K562 (cell line): Measurements from ENCODE around the gene TMPO. TPM values are rescaled to one million over a fixed set of nuclear protein-coding genes. Genes with fewer than 3 reads are reported as not detected.

Experiments
- ATAC-seq: fragments of 200-7000 bp; cut with Tn5 transposase; 3 replicates; pipeline ENCODE4 v1.9.1; 2020; ENCODE audit warnings: moderate library complexity
- BruUV-seq: library from RNA; stranded (reverse); fragments of 400-500 nt; replicated peaks from 2 replicates; lab custom pipeline; 2021; lab: Mats Ljungman, UMichigan
- CTCF ChIA-PET: fragments of 300-600 bp; formaldehyde crosslinking; extraction: SDS; loops from one replicate; lab custom pipeline; 2021; ENCODE audit warnings: low intra/inter-chr PET ratio; lab: Yijun Ruan, JAX
- POLR2A ChIA-PET: fragments of 300-600, 350-650 bp; sonication (Branson Sonifier 250); formaldehyde crosslinking; extraction: SDS; loops from one replicate; lab custom pipeline; 2021; ENCODE audit warnings: antibody characterized with exemption, inconsistent platforms; lab: Yijun Ruan, JAX
- DNase-seq, 4 experiments: peaks; one replicate each; pipeline versions ENCODE4 v3.0.0 to v3.0.0-alpha.2; 2011 to 2018; ENCODE audit warnings: low spot score in 3 of 4, mixed read lengths in 3 of 4; ENCODE audit errors: extremely low read depth in 1 of 4
- FAIRE-seq: peaks from 2 replicates; lab custom pipeline; 2011; peaks lifted over from hg19 to GRCh38; lab: Jason Lieb, UNC
- H2AFZ ChIP-seq: 2 replicates; pipeline ENCODE4 v1.6.0; 2011; ENCODE audit warnings: low read depth, low read length, control low read depth, inconsistent platforms
- H3K27ac ChIP-seq: fragments of 200-600 bp; 3 replicates; pipeline ENCODE4 v1.8.0; 2011; ENCODE audit warnings: low read depth, mild to moderate bottlenecking, control low read depth, inconsistent platforms, low read length, moderate library complexity, mixed read lengths; ENCODE audit errors: extremely low read depth
- H3K27me3 ChIP-seq, 2 experiments: fragments of 300-600 bp in 1 of 2; 2 replicates in 1 of 2; 3 replicates in 1 of 2; pipeline versions ENCODE4 v1.6.0 to v1.8.0; 2011; ENCODE audit warnings: inconsistent platforms in 2 of 2, low read length in 2 of 2, mild to moderate bottlenecking in 1 of 2, mixed read lengths in 1 of 2, moderate library complexity in 1 of 2; ENCODE audit not compliant: control insufficient read depth in 2 of 2, insufficient read depth in 2 of 2
- H3K36me3 ChIP-seq: fragments of 300-600 bp; 3 replicates; pipeline ENCODE4 v1.8.0; 2011; ENCODE audit warnings: mild to moderate bottlenecking, low read length, inconsistent platforms; ENCODE audit not compliant: control insufficient read depth, insufficient read depth
- H3K4me1 ChIP-seq, 2 experiments: fragments of 200-600 bp in 1 of 2; replicated peaks in 1 of 2; 2 replicates in 1 of 2; 3 replicates in 1 of 2; pipeline versions ENCODE4 v1.5.1 to v1.8.0; 2011; ENCODE audit warnings: inconsistent platforms in 2 of 2, low read length in 2 of 2, mild to moderate bottlenecking in 1 of 2, mixed read lengths in 1 of 2, moderate library complexity in 1 of 2; ENCODE audit not compliant: control insufficient read depth in 2 of 2, insufficient read depth in 2 of 2
- H3K4me2 ChIP-seq: 2 replicates; pipeline ENCODE4 v1.6.1; 2011; ENCODE audit warnings: low read length, control low read depth, inconsistent platforms, mixed read lengths; ENCODE audit not compliant: insufficient read depth
- H3K4me3 ChIP-seq: fragments of 200-600 bp; sonication (generic), shearing (Covaris generic); 2 replicates; pipeline ENCODE4 v1.5.1; 2016; ENCODE audit warnings: control low read depth, inconsistent platforms
- H3K79me2 ChIP-seq: fragments of 200-600 bp; 3 replicates; pipeline ENCODE4 v1.8.0; 2011; ENCODE audit warnings: low read length, inconsistent platforms; ENCODE audit not compliant: control insufficient read depth, insufficient read depth
- H3K9ac ChIP-seq, 2 experiments: 2 replicates each; pipeline versions ENCODE4 v1.6.0 to v1.6.1; 2011; ENCODE audit warnings: low read depth in 2 of 2, low read length in 2 of 2, control low read depth in 1 of 2, inconsistent platforms in 1 of 2, mild to moderate bottlenecking in 1 of 2, mixed read lengths in 1 of 2; ENCODE audit not compliant: insufficient read depth in 1 of 2
- H3K9me1 ChIP-seq: one replicate; pipeline ENCODE4 v1.6.0; 2011; ENCODE audit warnings: inconsistent platforms, mild to moderate bottlenecking, low read length, moderate library complexity; ENCODE audit not compliant: control insufficient read depth, insufficient read depth
- H3K9me3 ChIP-seq: replicated peaks from 2 replicates; pipeline ENCODE4 v1.5.1; 2011; ENCODE audit warnings: low read depth, low read length, inconsistent platforms; ENCODE audit not compliant: control insufficient read depth, insufficient read depth
- H4K20me1 ChIP-seq: replicated peaks from 2 replicates; pipeline ENCODE4 v1.6.1; 2011; ENCODE audit warnings: low read length, inconsistent platforms, mixed read lengths; ENCODE audit not compliant: control insufficient read depth, insufficient read depth
- BCOR ChIP-seq: fragments of 450-650 bp; IDR thresholded peaks from 2 replicates; pipeline ENCODE4 v1.6.1; 2016
- CHD2 ChIP-seq: IDR thresholded peaks from 2 replicates; pipeline ENCODE4 v1.6.1; 2011; ENCODE audit warnings: low read depth, low read length
- E2F8 ChIP-seq: fragments of 450-650 bp; IDR thresholded peaks from 2 replicates; pipeline ENCODE4 v1.7.1; 2018; ENCODE audit warnings: mild to moderate bottlenecking, low read depth; ENCODE audit not compliant: partially characterized antibody
- HSF4 ChIP-seq: fragments of 250-450 bp; sonication (Bioruptor Pico); IDR thresholded peaks from 2 replicates; pipeline ENCODE4 v2.1.2; 2022; ENCODE audit warnings: mild to moderate bottlenecking, moderate library complexity, borderline replicate concordance
- JUN ChIP-seq, 2 experiments: sonication (generic) in 1 of 2; formaldehyde crosslinking in 1 of 2; IDR thresholded peaks; 2 replicates each; pipeline versions ENCODE4 v1.6.1 to v1.8.0; 2012 to 2022; ENCODE audit warnings: borderline replicate concordance in 2 of 2, mild to moderate bottlenecking in 2 of 2, improper control_type of control experiment in 1 of 2, low read depth in 1 of 2, low read length in 1 of 2, missing genetic modification reagents in 1 of 2
- JUNB ChIP-seq: fragments of 450-650 bp; formaldehyde crosslinking; conservative IDR thresholded peaks from 2 replicates; pipeline ENCODE4 v1.4.0; 2020; ENCODE audit warnings: mild to moderate bottlenecking
- KAT8 ChIP-seq: fragments of 450-650 bp; IDR thresholded peaks from 2 replicates; pipeline ENCODE4 v1.6.1; 2016; ENCODE audit warnings: low read depth, mild to moderate bottlenecking
- MXI1 ChIP-seq: IDR thresholded peaks from 2 replicates; pipeline ENCODE4 v1.6.1; 2011; ENCODE audit warnings: low read depth, mild to moderate bottlenecking, improper control_type of control experiment, low read length
- PCBP2 ChIP-seq: fragments of 200-400 bp; formaldehyde crosslinking; IDR thresholded peaks from 2 replicates; pipeline ENCODE4 v1.6.1; 2018; ENCODE audit warnings: low read length, low read depth, mild to moderate bottlenecking, moderate library complexity; ENCODE audit not compliant: poor library complexity, severe bottlenecking
- RUNX1 ChIP-seq: sonication (generic); IDR thresholded peaks from 2 replicates; pipeline ENCODE4 v1.6.1; 2016; ENCODE audit warnings: antibody characterized with exemption, low read depth
- SMAD1 ChIP-seq: fragments of 150-350 bp; IDR thresholded peaks from 2 replicates; pipeline ENCODE4 v1.6.1; 2014; ENCODE audit warnings: low read length, low read depth; ENCODE audit not compliant: partially characterized antibody
- SMARCE1 ChIP-seq: fragments of 450-650 bp; IDR thresholded peaks from 2 replicates; pipeline ENCODE4 v1.7.1; 2016; ENCODE audit warnings: mild to moderate bottlenecking
- ZNF57 ChIP-seq: fragments of 450-650 bp; formaldehyde crosslinking; IDR thresholded peaks from 2 replicates; pipeline ENCODE4 v1.4.0; 2020; ENCODE audit warnings: mild to moderate bottlenecking, moderate library complexity
- ZNF76 ChIP-seq: fragments of 250-450 bp; sonication (Bioruptor Pico); IDR thresholded peaks from 2 replicates; pipeline ENCODE4 v1.4.0; 2020; ENCODE audit warnings: mild to moderate bottlenecking, moderate library complexity, borderline replicate concordance
- WGBS: fragments of 100-300 bp; shearing (Covaris generic); methylation state at CpG from one replicate; pipeline ENCODE4 v1.1.6; 2016; ENCODE audit warnings: low coverage, mixed read lengths; ENCODE audit not compliant: insufficient coverage; ENCODE audit errors: missing lambda C conversion rate; 5-methylcytosine and 5-hydroxymethylcytosine counted together
- in situ Hi-C: fragments of 300-500 bp; cut with MboI; formaldehyde crosslinking; loops from 4 replicates; pipeline ENCODE4 v1.15.0; 2018; ENCODE audit warnings: inconsistent platforms, mixed read lengths
- intact Hi-C: fragments of 100-400 bp; cut with micrococcal nuclease; formaldehyde crosslinking; loops from 2 replicates; pipeline ENCODE4 v1.14.2; 2022
- polyA plus RNA-seq, 8 experiments: library from polyadenylated mRNA; depleted of rRNA in 4 of 8; stranded (reverse) in 5 of 8; unstranded in 3 of 8; fragments of >200 nt; fragmentation: Nextera tagmentation in 2 of 8; fragmentation: Illumina TruSeq in 1 of 8; extraction: Ambion mirVana in 2 of 8; extraction: Trizol in 1 of 8; gene quantifications; 2 replicates each; pipeline versions ENCODE4 v1.2.1 to v1.2.3, GENCODE V29; 2011 to 2014; ENCODE audit warnings: inconsistent platforms in 1 of 8, missing spikeins in 1 of 8
- total RNA-seq, 7 experiments: library from RNA; depleted of rRNA in 6 of 7; stranded (reverse); fragments of >200 nt in 6 of 7; fragmentation: Illumina TruSeq in 2 of 7; extraction: Trizol in 2 of 7; gene quantifications; 2 replicates each; pipeline versions ENCODE4 v1.2.1 to v1.2.3, GENCODE V29; 2011 to 2021; ENCODE audit warnings: low replicate concordance in 1 of 7
- TF ChIP-seq, protein P1 (sequence below), 2 experiments: fragments of 250-450 bp in 1 of 2; fragments of 450-650 bp in 1 of 2; sonication (Bioruptor Pico) in 1 of 2; IDR thresholded peaks; 2 replicates each; pipeline versions ENCODE4 v1.6.1 to v1.8.0; 2016 to 2021; ENCODE audit warnings: mild to moderate bottlenecking in 2 of 2, moderate library complexity in 2 of 2, missing compliant biosample characterization in 1 of 2, missing genetic modification characterization in 1 of 2
- TF ChIP-seq, protein P2 (sequence below): fragments of 250-450 bp; sonication (Bioruptor Pico); IDR thresholded peaks from 2 replicates; pipeline ENCODE4 v1.4.0; 2020

The TMPO gene
- total and polyA plus RNA-seq, 9 of the 15 experiments (the other 6 are each of a cell fraction or from before 2014, with no cell fraction given), result 62.1 to 263 (median 182) TPM

- Histone ChIP-seq H3K79me2 (peaks cover 59% of the 10 kb centered on the region), H3K4me1 (peaks cover 16 to 18% of the 10 kb centered on the region in 2 experiments; a peak in 4 of 5 replicates), H4K20me1 (peaks cover 26% of the 10 kb centered on the region), H3K4me3 (peak within 1 kb of the TSS; percentile 100), H3K27me3 (no peaks in the 10 kb centered on the region), H3K9ac (peak within 1 kb of the TSS; percentile 99), H3K27ac (peak within 1 kb of the TSS; percentile 98), H3K9me3 (no peaks in the 10 kb centered on the region), H2AFZ (peak within 1 kb of the TSS; percentile 92), H3K9me1 (no peaks in the 10 kb centered on the region), H3K4me2 (peak within 1 kb of the TSS; percentile 92), H3K36me3 (peaks cover 47% of the 10 kb centered on the region)
- DNase-seq (peak; percentile 95 to 98 (median 96)), FAIRE-seq (peak; percentile 94), ATAC-seq (peak; percentile 96)
- WGBS, result under 1% methylated on average over 33 of the region's 67 CpGs
- in situ Hi-C loops (no loop called here), intact Hi-C loops (loop anchor here (1.0 to 5.0 kb wide), 5 partner anchors 21 to 76 kb away; partner anchors contain the start of genes APAF1 and TMPO)
- no TSS peak for BruUV-seq
- POLR2A ChIA-PET, result interaction anchor here (0.6 to 7.2 kb wide), 27 partner anchors 8 to 405 kb away, joined by 3 to 96 read pairs (median 4); partner anchors contain the start of gene IKBIP
- CTCF ChIA-PET, result no interaction called here
- TF ChIP-seq, protein P1, sequence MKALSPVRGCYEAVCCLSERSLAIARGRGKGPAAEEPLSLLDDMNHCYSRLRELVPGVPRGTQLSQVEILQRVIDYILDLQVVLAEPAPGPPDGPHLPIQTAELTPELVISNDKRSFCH (CRISPR knock-in tag; IDR thresholded peaks at IDR 0.05), result no peak
- TF ChIP-seq, protein P1 (tag; IDR thresholded peaks at IDR 0.05), result no peak
- peak; percentile 83 for TF ChIP-seq SMAD1
- peak; percentile 88 for TF ChIP-seq MXI1
- no peak for TF ChIP-seq BCOR
- peak; percentile 59; the same call in 1 of the 2 replicates for TF ChIP-seq JUN (IDR thresholded peaks at IDR 0.05; ENCODE audit: borderline replicate concordance, low read depth, low read length)
- TF ChIP-seq JUN (CRISPR knock-in tag; IDR thresholded peaks at IDR 0.05; ENCODE audit: borderline replicate concordance), result no peak
- TF ChIP-seq CHD2, result peak; percentile 57; the same call in 1 of the 2 replicates
- no peak for TF ChIP-seq ZNF57 (CRISPR knock-in tag)
- TF ChIP-seq HSF4 (CRISPR knock-in tag), result no peak
- TF ChIP-seq, protein P2, sequence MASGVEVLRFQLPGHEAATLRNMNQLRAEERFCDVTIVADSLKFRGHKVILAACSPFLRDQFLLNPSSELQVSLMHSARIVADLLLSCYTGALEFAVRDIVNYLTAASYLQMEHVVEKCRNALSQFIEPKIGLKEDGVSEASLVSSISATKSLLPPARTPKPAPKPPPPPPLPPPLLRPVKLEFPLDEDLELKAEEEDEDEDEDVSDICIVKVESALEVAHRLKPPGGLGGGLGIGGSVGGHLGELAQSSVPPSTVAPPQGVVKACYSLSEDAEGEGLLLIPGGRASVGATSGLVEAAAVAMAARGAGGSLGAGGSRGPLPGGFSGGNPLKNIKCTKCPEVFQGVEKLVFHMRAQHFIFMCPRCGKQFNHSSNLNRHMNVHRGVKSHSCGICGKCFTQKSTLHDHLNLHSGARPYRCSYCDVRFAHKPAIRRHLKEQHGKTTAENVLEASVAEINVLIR, result peak; percentile 99
- no peak for TF ChIP-seq KAT8
- TF ChIP-seq PCBP2, result no peak
- no peak for TF ChIP-seq ZNF76 (CRISPR knock-in tag)
- no peak for TF ChIP-seq JUNB (CRISPR knock-in tag)
- TF ChIP-seq SMARCE1, result no peak
- TF ChIP-seq RUNX1, result no peak
- peak; percentile 84 for TF ChIP-seq E2F8
These were observed 78.1 kb downstream of the TMPO start, which contains the start of gene SLC25A3 for GRCh38 chr12:98593351-98594049. SLC25A3 (plus strand) TSS chr12:98593686; CDS start chr12:98593979, 293 bp downstream.
